ENCODE results near the gene ARL3. TPM values are rescaled to one million over a fixed set of nuclear protein-coding genes. Genes with fewer than 3 reads are reported as not detected.

The ARL3 gene
- total RNA-seq, 1 donor: 6.0 TPM

DNA sequence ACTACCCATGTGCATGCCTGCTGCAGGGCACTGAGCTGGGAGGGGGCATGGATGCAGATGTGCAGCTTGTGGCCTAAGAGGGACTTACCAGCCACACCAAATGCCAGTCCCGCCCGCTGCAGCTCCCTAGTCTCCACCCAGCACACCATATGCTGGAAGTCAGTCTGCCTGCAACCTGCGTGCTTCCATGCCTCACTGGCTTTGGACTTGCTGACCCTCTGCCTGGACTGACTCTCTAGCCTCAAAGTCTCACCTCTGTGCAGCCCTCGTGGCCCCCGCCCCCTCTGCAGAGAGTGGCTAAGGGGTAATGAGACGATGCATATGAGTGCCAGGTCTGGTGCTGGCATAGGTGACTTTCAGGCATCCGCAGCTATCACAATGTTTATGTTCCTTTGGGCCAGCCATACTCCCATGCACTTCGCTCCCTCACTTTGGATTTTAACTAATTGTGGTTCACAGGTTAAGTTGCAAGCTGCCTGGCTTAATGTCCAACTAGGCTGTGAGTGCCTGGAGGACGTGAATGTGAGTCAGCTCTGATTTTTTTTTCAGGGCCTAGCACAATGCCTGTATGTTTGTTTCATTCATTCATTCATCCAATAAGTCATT is 48.2 kb downstream of the ARL3 start:
- TF ChIP-seq, protein P1, sequence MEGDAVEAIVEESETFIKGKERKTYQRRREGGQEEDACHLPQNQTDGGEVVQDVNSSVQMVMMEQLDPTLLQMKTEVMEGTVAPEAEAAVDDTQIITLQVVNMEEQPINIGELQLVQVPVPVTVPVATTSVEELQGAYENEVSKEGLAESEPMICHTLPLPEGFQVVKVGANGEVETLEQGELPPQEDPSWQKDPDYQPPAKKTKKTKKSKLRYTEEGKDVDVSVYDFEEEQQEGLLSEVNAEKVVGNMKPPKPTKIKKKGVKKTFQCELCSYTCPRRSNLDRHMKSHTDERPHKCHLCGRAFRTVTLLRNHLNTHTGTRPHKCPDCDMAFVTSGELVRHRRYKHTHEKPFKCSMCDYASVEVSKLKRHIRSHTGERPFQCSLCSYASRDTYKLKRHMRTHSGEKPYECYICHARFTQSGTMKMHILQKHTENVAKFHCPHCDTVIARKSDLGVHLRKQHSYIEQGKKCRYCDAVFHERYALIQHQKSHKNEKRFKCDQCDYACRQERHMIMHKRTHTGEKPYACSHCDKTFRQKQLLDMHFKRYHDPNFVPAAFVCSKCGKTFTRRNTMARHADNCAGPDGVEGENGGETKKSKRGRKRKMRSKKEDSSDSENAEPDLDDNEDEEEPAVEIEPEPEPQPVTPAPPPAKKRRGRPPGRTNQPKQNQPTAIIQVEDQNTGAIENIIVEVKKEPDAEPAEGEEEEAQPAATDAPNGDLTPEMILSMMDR (IDR thresholded peaks at IDR 0.05; ENCODE audit: insufficient read depth, low read depth, low read length): no peak
- no peak for DNase-seq (ENCODE audit: low read depth)
- no peak overlapping the region for H3K4me3 ChIP-seq (ENCODE audit: low read depth, low read length)

DNA sequence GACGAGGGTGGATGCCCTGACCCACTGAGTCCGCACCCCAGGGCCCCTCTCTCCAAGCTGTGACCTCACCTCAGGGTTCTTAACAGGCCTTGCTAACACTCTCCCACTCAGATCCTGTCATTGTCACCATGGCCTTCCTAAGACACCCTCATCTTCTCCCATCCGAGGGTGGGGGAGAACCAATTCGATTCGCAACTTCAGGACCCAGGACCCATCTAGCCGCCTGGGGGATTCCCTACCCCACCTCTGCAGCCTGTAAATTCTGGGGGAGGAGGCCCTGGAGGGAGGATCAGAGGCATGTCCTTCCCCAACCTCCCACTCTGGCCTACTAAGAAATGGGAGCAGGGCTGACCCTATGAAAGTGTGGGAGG is 52.6 kb downstream of the ARL3 start:
- TF ChIP-seq, protein P1 (IDR thresholded peaks at IDR 0.05; ENCODE audit: insufficient read depth, low read depth, low read length): no peak
- H3K4me3 ChIP-seq (ENCODE audit: low read depth, low read length): no peak overlapping the region
- DNase-seq (ENCODE audit: low read depth): no peak

DNA sequence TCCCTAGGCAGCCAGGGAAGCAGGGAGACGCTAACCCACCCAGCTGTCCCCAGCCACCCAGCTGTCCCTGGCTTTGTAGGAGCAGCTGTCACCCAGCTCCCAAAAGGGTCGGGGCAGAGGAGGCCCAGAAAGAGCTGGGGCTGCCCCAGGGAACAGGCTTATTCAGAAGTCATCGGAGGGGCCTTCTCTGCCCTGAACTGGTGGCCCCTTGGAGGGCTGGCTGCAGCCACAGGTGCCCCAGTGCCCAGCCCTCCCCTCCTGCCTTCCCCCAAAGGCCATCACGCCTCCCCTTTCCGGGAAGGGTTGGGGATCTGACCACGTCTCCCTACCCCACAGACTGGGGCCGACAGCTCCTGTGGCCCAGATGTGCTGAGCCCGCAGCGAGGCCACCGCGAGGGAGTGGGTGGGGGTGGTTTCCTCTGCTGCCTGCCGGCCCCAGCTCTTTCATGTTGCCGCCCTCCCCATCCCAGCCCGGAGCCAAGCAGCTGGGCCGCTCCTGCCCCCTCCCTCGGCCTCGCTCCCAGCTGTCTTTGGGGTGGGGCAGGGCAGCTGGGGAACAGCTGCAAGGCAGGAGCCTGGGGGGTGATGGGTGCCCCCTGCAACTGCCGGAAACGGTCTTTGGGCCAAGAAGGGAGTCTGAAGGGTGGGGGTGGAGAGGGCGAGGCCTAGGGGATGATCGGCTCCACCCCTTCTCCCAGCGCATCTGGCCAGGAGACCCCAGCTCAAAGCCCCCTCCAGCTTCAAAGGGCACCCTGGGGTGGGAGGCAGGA is 53.1 kb downstream of the ARL3 start:
- DNase-seq (ENCODE audit: low read depth): peak; percentile 87
- no peak overlapping the region for H3K4me3 ChIP-seq (ENCODE audit: low read depth, low read length)
- TF ChIP-seq, protein P1 (IDR thresholded peaks at IDR 0.05; ENCODE audit: insufficient read depth, low read depth, low read length): no peak

DNA sequence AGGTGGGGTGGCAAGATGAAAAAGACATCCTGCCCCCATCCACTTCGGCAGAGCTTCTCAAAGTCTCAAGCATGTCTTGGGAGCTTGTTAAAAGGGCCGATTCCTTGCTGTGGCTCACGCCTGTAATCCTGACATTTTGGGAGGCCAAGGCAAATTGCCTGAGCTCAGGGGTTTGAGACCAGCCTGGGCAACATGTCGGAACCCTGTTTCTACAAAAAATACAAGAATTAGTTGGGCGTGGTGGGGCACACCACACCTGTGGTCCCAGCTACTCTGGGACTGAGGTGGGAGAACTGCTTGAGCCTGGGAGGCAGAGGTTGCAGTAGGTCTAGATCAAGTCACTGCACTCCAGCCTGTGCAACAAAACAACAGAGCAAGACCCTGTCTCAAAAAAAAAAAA is 55.4 kb downstream of the ARL3 start:
- no peak for DNase-seq (ENCODE audit: low read depth)
- TF ChIP-seq, protein P1 (IDR thresholded peaks at IDR 0.05; ENCODE audit: insufficient read depth, low read depth, low read length): no peak
- no peak overlapping the region for H3K4me3 ChIP-seq (ENCODE audit: low read depth, low read length)

DNA sequence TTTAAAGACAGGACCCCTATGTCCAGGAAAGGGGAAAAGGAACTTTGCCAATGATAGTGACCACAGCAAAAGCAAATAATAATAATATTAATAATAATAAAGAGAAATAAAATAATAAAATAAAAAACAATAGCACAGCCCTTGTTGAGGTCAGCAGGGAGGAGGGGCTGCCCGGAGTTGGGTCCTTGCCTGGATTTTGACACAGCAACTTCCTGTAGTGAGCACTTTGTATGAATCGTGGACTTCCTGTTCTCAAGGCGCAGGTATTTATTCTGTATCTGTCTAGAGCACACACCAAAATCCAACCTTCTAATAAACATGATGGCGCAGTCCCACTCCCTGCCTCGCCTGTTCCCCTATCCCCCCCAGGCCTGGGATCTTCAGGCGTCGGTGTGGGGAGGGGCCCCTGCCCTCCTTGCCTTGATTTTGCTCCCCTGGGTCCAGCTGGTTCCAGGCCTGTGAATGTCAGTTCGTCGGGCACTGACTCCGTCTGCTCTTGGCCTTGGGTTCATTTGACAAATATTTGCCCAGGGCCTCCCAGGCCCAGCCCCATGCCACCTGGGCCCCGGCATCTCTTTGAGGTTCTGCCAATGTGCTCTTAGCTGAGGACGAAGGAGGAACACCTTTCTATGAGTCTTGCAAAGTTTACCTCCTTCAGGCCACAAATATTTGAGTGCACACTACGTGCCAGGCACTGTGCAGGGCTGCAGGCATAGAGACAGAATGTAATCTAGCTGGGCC is 56.0 kb downstream of the ARL3 start:
- no peak for DNase-seq (ENCODE audit: low read depth)
- TF ChIP-seq, protein P1 (IDR thresholded peaks at IDR 0.05; ENCODE audit: insufficient read depth, low read depth, low read length): no peak
- no peak overlapping the region for H3K4me3 ChIP-seq (ENCODE audit: low read depth, low read length)

DNA sequence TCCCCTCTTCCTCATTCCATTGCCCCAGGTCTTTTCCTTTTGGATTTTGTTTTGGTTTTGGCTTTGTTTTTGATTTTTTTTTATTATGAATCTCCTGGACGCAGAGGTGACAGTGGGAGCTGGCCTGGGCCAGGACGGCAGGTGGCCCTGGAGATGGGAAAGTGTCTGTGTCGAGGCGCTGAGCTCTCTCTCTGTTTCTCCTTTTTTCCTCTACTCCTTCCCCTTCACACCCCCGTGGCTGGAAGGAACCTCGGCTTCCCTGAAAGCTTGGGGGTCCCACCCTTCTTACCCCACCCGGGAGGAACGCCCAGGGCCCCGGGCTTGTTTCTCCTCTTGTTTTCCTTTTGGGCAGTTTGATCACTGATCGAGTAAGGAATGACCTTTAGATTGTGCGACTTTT is 56.7 kb downstream of the ARL3 start:
- no peak overlapping the region for H3K4me3 ChIP-seq (ENCODE audit: low read depth, low read length)
- TF ChIP-seq, protein P1 (IDR thresholded peaks at IDR 0.05; ENCODE audit: insufficient read depth, low read depth, low read length): no peak
- no peak for DNase-seq (ENCODE audit: low read depth)
